ENCODE results near the gene PLD2.

PLD2 gene

GRCh38 chr17:4846635-4847390 lies 39.9 kb downstream of the PLD2 start:
- DNase-seq (ENCODE audit: low read depth): no peak
- no peak overlapping the region for H3K4me3 ChIP-seq (ENCODE audit: low read length)
- no peak for TF ChIP-seq CTCF (IDR thresholded peaks at IDR 0.05; ENCODE audit: insufficient read depth, low read depth, low read length, missing control alignments)

DNA sequence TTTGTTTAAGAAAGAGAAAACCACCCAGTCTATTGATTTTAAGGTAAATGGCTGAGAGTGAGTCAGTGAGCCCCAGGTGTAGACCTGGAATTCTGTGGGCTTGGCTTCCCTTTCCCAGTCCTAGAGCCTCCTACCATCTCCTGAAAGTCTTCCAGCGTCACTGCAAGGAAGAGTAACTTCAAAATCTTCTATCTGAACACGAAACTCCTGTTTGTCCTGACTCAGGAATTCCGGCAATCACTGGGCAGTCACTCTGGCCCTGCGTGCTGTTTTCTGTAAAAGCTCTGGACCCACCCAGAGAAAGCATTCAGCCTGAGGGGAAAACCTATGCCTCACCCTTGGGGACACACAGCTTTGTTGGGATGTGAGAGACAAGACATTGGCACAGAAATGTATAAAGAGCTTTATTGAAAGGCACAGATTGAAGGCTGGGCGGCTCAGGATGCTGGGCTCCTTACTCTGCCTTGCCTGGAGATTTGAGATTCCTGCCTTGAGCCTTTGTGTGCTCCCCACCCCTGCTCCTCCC lies 42.1 kb downstream of the PLD2 start:
- no peak overlapping the region for H3K4me3 ChIP-seq (ENCODE audit: low read length)
- no peak for TF ChIP-seq CTCF (IDR thresholded peaks at IDR 0.05; ENCODE audit: insufficient read depth, low read depth, low read length, missing control alignments)
- peak; percentile 96 for DNase-seq (ENCODE audit: low read depth)

DNA sequence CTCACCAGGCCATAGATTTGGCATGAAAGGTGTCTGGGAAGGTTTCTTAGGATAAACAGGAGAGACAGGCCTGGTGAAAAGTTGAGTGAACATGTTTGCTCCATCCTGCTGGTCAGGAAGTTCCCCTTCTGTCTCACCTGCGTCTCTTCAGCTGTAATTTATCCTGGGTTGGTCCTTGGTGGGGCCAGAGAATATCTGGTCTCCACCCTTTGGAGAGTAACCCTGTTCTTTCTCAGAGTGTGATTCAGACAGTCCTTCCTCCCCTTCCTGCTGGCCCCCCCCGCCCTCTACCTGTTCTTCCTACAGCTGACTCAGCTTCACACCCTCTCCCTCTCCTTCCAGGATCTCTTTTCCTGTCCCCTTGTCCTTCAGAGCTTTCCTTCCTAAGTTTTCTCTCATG lies 43.3 kb downstream of the PLD2 start:
- TF ChIP-seq CTCF (IDR thresholded peaks at IDR 0.05; ENCODE audit: insufficient read depth, low read depth, low read length, missing control alignments): no peak
- peak; percentile 96 for DNase-seq (ENCODE audit: low read depth)
- no peak overlapping the region for H3K4me3 ChIP-seq (ENCODE audit: low read length)

GRCh38 chr17:4851084-4851483 lies 44.1 kb downstream of the PLD2 start:
- DNase-seq (ENCODE audit: low read depth): no peak
- H3K4me3 ChIP-seq (ENCODE audit: low read length): no peak overlapping the region
- no peak for TF ChIP-seq CTCF (IDR thresholded peaks at IDR 0.05; ENCODE audit: insufficient read depth, low read depth, low read length, missing control alignments)

- TF ChIP-seq CTCF (IDR thresholded peaks at IDR 0.05; ENCODE audit: insufficient read depth, low read depth, low read length, missing control alignments): no peak
- H3K4me3 ChIP-seq (ENCODE audit: low read length): no peak overlapping the region
- peak; percentile 84 for DNase-seq (ENCODE audit: low read depth)
Measured at GRCh38 chr17:4852567-4853207, 45.7 kb downstream of the PLD2 start.

- TF ChIP-seq CTCF (IDR thresholded peaks at IDR 0.05; ENCODE audit: insufficient read depth, low read depth, low read length, missing control alignments): no peak
- no peak overlapping the region for H3K4me3 ChIP-seq (ENCODE audit: low read length)
- DNase-seq (ENCODE audit: low read depth): peak; percentile 91
Measured at GRCh38 chr17:4853208-4853671, 46.3 kb downstream of the PLD2 start.
